Measurements from ENCODE around the gene SBF2. TPM values are rescaled to one million over a fixed set of nuclear protein-coding genes. Genes with fewer than 3 reads are reported as not detected.
A peak's percentile ranks its signal among the peaks of the same experiment; 100 is the strongest.

The SBF2 gene
- total and polyA plus RNA-seq, 2 of the 13 experiments (the other 11 are each of a cell fraction or from before 2014, with no cell fraction given), result 24.0 to 45.8 TPM

DNA sequence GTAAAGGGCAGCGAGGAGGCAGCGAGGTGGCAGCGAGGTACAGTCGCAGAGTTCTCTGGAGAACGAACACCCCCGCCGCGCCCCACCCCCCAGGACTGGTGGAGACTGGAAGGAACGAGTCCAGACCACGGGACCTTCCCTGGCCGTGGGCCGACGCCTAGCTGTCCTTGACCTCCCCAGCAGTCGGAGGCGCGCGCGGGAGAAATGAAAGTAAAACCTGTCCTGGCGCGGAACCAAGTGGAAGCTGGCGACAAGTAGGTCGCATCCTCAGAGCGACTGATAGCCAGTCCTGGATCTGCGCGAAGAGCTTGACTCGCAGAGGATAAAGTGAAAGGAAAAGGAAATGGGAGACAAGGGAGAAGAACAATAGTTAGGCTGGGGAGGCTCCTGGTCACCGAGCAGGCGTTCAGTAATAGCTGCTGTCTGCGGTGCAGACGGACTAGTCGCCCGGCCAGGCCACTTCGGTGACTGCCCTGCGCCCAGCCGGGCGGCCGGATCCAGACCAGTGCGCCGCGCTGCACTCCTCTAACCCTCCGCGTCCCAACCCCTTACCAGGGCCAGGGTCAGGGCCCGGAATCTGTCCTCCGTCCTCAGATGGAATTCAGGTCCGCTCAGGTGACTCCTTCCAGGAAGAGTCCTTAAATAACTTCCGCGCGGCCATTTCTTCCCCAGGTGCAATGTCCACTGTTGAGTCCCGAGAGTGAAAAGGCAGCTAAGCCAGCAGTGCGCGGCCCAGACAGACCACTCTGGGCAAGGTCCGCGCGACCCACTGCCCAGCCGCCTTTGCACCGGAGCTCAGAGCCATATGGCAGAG lies 8.9 kb upstream of the SBF2 start (continued):
- TF ChIP-seq NR0B2 (CRISPR knock-in tag; IDR thresholded peaks at IDR 0.05) (no peak), EP300 (IDR thresholded peaks at IDR 0.05; ENCODE audit: low read depth in 2 of 2, low read length in 2 of 2) (0 out of 4 replicates have a peak, but pooled peaks of 1 of the 2 experiments have one; percentile 28), EP300 (CRISPR knock-in tag; IDR thresholded peaks at IDR 0.05; ENCODE audit: borderline replicate concordance) (0 out of 2 replicates have a peak, but pooled peaks have one; percentile 29), ZNF562 (CRISPR knock-in tag; IDR thresholded peaks at IDR 0.05; ENCODE audit: borderline replicate concordance) (no peak), SALL1 (CRISPR knock-in tag; IDR thresholded peaks at IDR 0.05) (peak; percentile 54; the same call in 1 of the 2 replicates), ARHGAP35 (CRISPR knock-in tag; IDR thresholded peaks at IDR 0.05; ENCODE audit: borderline replicate concordance) (no peak; the same call in 1 of the 2 replicates), KLF13 (CRISPR knock-in tag; IDR thresholded peaks at IDR 0.05) (no peak), ZNF230 (CRISPR knock-in tag; IDR thresholded peaks at IDR 0.05) (peak; percentile 46; the same call in 1 of the 2 replicates), MAZ (IDR thresholded peaks at IDR 0.05; ENCODE audit: borderline replicate concordance, low read depth, low read length) (no peak), MAZ (CRISPR knock-in tag; IDR thresholded peaks at IDR 0.05; ENCODE audit: low read depth) (peak; percentile 72), ZNF274 (CRISPR knock-in tag; IDR thresholded peaks at IDR 0.05) (no peak; the same call in 1 of the 2 replicates), ETV5 (CRISPR knock-in tag; IDR thresholded peaks at IDR 0.05; ENCODE audit: borderline replicate concordance) (peak; percentile 15; the same call in 1 of the 2 replicates), BCL6 (CRISPR knock-in tag; IDR thresholded peaks at IDR 0.05) (peak; percentile 23), POLR2G (IDR thresholded peaks at IDR 0.05; ENCODE audit: low read depth, low read length) (peak; percentile 68), ZNF44 (CRISPR knock-in tag; IDR thresholded peaks at IDR 0.05) (no peak), ZFP37 (CRISPR knock-in tag; IDR thresholded peaks at IDR 0.05; ENCODE audit: borderline replicate concordance) (no peak), GABPB1 (CRISPR knock-in tag; IDR thresholded peaks at IDR 0.05) (peak; percentile 54; the same call in 1 of the 2 replicates), DDIT3 (CRISPR knock-in tag; IDR thresholded peaks at IDR 0.05) (no peak), YEATS2 (CRISPR knock-in tag; IDR thresholded peaks at IDR 0.05; ENCODE audit: borderline replicate concordance) (no peak), HNRNPL (IDR thresholded peaks at IDR 0.05; ENCODE audit: low read depth, low read length) (peak; percentile 72; the same call in 1 of the 2 replicates)
- TF ChIP-seq, protein P1, sequence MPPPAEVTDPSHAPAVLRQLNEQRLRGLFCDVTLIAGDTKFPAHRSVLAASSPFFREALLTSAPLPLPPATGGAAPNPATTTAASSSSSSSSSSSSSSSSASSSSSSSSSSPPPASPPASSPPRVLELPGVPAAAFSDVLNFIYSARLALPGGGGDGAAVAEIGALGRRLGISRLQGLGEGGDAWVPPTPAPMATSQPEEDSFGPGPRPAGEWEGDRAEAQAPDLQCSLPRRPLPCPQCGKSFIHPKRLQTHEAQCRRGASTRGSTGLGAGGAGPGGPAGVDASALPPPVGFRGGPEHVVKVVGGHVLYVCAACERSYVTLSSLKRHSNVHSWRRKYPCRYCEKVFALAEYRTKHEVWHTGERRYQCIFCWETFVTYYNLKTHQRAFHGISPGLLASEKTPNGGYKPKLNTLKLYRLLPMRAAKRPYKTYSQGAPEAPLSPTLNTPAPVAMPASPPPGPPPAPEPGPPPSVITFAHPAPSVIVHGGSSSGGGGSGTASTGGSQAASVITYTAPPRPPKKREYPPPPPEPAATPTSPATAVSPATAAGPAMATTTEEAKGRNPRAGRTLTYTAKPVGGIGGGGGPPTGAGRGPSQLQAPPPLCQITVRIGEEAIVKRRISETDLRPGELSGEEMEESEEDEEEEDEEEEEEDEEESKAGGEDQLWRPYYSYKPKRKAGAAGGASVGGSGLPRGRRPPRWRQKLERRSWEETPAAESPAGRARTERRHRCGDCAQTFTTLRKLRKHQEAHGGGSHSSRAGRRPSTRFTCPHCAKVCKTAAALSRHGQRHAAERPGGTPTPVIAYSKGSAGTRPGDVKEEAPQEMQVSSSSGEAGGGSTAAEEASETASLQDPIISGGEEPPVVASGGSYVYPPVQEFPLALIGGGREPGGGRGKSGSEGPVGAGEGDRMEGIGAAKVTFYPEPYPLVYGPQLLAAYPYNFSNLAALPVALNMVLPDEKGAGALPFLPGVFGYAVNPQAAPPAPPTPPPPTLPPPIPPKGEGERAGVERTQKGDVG (CRISPR knock-in tag; IDR thresholded peaks at IDR 0.05; ENCODE audit: borderline replicate concordance), result peak; percentile 86
- TF ChIP-seq, protein P2, sequence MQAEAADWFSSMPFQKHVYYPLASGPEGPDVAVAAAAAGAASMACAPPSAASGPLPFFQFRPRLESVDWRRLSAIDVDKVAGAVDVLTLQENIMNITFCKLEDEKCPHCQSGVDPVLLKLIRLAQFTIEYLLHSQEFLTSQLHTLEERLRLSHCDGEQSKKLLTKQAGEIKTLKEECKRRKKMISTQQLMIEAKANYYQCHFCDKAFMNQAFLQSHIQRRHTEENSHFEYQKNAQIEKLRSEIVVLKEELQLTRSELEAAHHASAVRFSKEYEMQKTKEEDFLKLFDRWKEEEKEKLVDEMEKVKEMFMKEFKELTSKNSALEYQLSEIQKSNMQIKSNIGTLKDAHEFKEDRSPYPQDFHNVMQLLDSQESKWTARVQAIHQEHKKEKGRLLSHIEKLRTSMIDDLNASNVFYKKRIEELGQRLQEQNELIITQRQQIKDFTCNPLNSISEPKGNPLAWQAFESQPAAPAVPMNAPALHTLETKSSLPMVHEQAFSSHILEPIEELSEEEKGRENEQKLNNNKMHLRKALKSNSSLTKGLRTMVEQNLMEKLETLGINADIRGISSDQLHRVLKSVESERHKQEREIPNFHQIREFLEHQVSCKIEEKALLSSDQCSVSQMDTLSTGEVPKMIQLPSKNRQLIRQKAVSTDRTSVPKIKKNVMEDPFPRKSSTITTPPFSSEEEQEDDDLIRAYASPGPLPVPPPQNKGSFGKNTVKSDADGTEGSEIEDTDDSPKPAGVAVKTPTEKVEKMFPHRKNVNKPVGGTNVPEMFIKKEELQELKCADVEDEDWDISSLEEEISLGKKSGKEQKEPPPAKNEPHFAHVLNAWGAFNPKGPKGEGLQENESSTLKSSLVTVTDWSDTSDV (CRISPR knock-in tag; IDR thresholded peaks at IDR 0.05), result no peak
